Osteoblast (primary cell): ENCODE results near the gene NUTM2F. TPM values are rescaled to one million over a fixed set of nuclear protein-coding genes. Genes with fewer than 3 reads are reported as not detected.

Source experiments
- DNase-seq: peaks from one replicate; pipeline ENCODE4 v3.0.0; 2011; ENCODE audit warnings: low spot score, mixed read lengths; ENCODE audit not compliant: insufficient read length; ENCODE audit errors: missing footprints
- H2AFZ ChIP-seq: 2 replicates; pipeline ENCODE4 v1.6.0; 2011; ENCODE audit warnings: mild to moderate bottlenecking, low read length
- H3K27ac ChIP-seq: 2 replicates; pipeline ENCODE4 v1.5.1; 2011; ENCODE audit warnings: mild to moderate bottlenecking, low read depth, low read length, moderate library complexity
- H3K27me3 ChIP-seq: 2 replicates; pipeline ENCODE4 v1.6.0; 2012; ENCODE audit warnings: mild to moderate bottlenecking, control low read depth, inconsistent platforms, low read length, moderate library complexity; ENCODE audit not compliant: insufficient read depth
- H3K36me3 ChIP-seq: 2 replicates; pipeline ENCODE4 v1.5.1; 2011; ENCODE audit warnings: mild to moderate bottlenecking, low read length, control low read depth, moderate library complexity; ENCODE audit not compliant: insufficient read depth
- H3K4me1 ChIP-seq: 2 replicates; pipeline ENCODE4 v1.5.1; 2011; ENCODE audit warnings: mild to moderate bottlenecking, low read length, control low read depth, moderate library complexity; ENCODE audit not compliant: insufficient read depth
- H3K4me2 ChIP-seq: 2 replicates; pipeline ENCODE4 v1.6.0; 2011; ENCODE audit warnings: mild to moderate bottlenecking, low read length; ENCODE audit not compliant: insufficient read depth
- H3K4me3 ChIP-seq: fragments of 200-600 bp; sonication (generic); 3 replicates; pipeline ENCODE4 v1.5.1; 2012; ENCODE audit warnings: mild to moderate bottlenecking, low read length, inconsistent platforms; ENCODE audit not compliant: insufficient read depth
- H3K79me2 ChIP-seq: 2 replicates; pipeline ENCODE4 v1.6.0; 2012; ENCODE audit warnings: mild to moderate bottlenecking, low read length, control low read depth, inconsistent platforms; ENCODE audit not compliant: insufficient read depth
- H3K9me3 ChIP-seq: 2 replicates; pipeline ENCODE4 v1.5.1; 2011; ENCODE audit warnings: low read depth, low read length, control low read depth
- H4K20me1 ChIP-seq: 2 replicates; pipeline ENCODE4 v1.6.0; 2012; ENCODE audit warnings: mild to moderate bottlenecking, low read length, control low read depth; ENCODE audit not compliant: insufficient read depth
- total RNA-seq: library from RNA; depleted of rRNA; stranded (reverse); fragments of >200 nt; gene quantifications from 2 replicates; pipeline ENCODE4 v1.2.3, GENCODE V29; 2012
- TF ChIP-seq, protein P1 (sequence below): IDR thresholded peaks from 2 replicates; pipeline ENCODE4 v1.5.1; 2011; ENCODE audit warnings: mild to moderate bottlenecking, low read depth, low read length, moderate library complexity; ENCODE audit errors: extremely low read depth

NUTM2F gene
- total RNA-seq, 1 donor = not detected

- Histone ChIP-seq H3K79me2 (no peaks in the 10 kb centered on the region), H3K4me2 (no peak overlapping the region), H3K4me1 (no peaks in the 10 kb centered on the region), H2AFZ (no peak overlapping the region), H3K9me3 (no peaks in the 10 kb centered on the region), H4K20me1 (no peaks in the 10 kb centered on the region), H3K27me3 (no peaks in the 10 kb centered on the region), H3K36me3 (no peaks in the 10 kb centered on the region), H3K27ac (no peak overlapping the region), H3K4me3 (no peak overlapping the region)
- TF ChIP-seq, protein P1, sequence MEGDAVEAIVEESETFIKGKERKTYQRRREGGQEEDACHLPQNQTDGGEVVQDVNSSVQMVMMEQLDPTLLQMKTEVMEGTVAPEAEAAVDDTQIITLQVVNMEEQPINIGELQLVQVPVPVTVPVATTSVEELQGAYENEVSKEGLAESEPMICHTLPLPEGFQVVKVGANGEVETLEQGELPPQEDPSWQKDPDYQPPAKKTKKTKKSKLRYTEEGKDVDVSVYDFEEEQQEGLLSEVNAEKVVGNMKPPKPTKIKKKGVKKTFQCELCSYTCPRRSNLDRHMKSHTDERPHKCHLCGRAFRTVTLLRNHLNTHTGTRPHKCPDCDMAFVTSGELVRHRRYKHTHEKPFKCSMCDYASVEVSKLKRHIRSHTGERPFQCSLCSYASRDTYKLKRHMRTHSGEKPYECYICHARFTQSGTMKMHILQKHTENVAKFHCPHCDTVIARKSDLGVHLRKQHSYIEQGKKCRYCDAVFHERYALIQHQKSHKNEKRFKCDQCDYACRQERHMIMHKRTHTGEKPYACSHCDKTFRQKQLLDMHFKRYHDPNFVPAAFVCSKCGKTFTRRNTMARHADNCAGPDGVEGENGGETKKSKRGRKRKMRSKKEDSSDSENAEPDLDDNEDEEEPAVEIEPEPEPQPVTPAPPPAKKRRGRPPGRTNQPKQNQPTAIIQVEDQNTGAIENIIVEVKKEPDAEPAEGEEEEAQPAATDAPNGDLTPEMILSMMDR = no peak
- DNase-seq = no peak
These were observed 59.2 kb downstream of the NUTM2F start for GRCh38 chr9:94269264-94269663.

Other genes starting within 250 kb of the NUTM2F start
- gene PTPDC1, start 244.2 kb downstream of the NUTM2F start, total RNA-seq = 16.8 and 17.0 TPM in 2 replicates
- 4.0 and 5.9 TPM in 2 replicates for gene ZNF169, start 69.3 kb downstream of the NUTM2F start, total RNA-seq
- under 0.01 and 0.36 TPM in 2 replicates for gene PCAT7, start 226.4 kb upstream of the NUTM2F start, total RNA-seq